Activated T-cell treated with anti-CD3 and anti-CD28 coated beads, Interleukin-2, amount 50 U/mL, for 1 hour (primary cell): ENCODE measurements around the gene XYLT1.
A peak's percentile ranks its signal among the peaks of the same experiment; 100 is the strongest.
"Not testable (repeated sequence)": the region's sequence is repeated elsewhere in the genome, so short reads cannot be mapped to it uniquely, and the experiment has no call there.

Source experiments
- DNase-seq: peaks from one replicate; pipeline ENCODE4 v3.0.0-alpha.2; 2020

XYLT1 gene

DNA sequence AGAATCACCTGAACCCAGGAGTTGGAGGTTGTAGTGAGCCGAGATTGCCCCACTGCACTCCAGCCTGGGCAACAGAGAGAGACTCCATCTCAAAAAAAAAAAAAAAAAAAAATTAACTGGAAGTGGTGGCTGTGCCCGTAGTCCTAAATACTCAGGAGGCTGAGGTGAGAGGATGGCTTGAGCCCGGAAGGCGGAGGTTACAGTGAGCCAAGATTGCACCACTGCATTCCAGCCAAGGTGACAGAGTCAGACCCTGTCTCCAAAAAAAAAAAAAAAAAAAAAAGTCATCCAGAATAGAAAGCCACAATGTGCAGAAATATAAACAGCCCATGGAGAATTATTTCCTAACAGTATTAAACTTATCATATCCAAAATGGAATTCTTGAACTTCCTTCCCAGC, 11.6 kb upstream of the XYLT1 start:
- DNase-seq = not testable (repeated sequence)

GRCh38 chr16:17481736-17482135, 11.0 kb upstream of the XYLT1 start:
- no peak for DNase-seq

GRCh38 chr16:17477260-17477545, 6.4 kb upstream of the XYLT1 start:
- not testable (repeated sequence) for DNase-seq

DNA sequence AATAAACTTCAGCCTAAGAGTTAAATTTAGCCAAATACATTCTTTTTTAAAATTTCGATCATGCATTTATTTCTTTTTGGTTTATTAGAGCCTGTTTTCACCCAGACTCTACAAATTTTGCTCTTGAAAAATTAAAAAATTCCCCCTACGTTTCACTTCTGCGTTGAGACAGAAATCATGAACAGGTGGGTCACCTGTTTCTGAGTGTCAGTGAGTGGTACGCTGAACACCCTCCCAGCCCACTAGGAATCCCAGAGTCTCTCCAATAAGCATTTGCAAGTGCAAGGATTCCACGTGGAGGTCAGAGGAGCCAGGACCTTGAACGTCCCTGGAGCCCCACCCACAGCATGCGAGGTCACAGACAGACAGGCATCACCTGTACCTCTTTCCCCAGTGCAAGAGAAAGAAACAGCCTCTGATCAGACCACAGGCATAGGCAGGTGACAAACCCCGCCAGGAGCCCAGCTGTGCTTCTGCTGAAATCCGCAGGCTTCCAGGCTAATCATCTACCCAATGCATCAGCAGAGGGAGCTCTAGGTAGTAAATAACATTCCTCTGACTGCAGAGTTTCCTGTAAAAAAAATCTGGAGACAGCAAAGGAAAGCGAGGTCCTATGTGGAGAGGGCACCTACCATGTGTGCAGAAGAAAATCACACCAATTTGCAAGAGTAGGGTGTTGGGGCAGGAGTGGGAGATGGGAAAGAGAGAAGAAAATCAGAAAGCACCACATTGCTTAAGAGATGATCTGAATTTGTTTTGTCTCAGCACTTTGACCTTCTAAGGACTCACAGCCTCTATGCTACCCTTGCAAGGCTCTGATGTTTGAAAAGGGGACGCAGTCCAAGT, 5.9 kb upstream of the XYLT1 start:
- DNase-seq = peak; percentile 52

GRCh38 chr16:17475104-17475503, 4.3 kb upstream of the XYLT1 start:
- no peak for DNase-seq

- no peak for DNase-seq
Observed at GRCh38 chr16:17474572-17474971, 3.8 kb upstream of the XYLT1 start.

DNA sequence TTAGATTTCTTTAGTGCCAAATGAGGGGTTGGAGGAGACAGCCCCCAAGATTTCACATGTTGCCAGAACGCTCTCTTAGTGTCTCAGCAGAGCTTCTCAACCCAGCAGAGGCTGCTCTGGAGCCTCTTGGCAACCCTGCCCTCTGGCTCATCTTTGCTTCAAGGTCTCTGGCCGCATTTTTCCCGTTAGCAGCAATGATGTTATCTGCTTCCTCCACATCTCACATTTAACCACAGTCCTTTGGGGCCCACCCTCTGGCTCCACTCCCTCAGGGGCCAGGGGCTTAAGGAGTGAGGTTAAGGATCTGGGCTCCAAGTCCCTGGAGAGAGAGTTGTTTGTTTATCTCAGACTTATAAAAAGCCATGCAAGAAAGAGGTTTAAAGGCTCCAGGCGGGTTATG, 3.3 kb upstream of the XYLT1 start:
- DNase-seq = no peak

DNA sequence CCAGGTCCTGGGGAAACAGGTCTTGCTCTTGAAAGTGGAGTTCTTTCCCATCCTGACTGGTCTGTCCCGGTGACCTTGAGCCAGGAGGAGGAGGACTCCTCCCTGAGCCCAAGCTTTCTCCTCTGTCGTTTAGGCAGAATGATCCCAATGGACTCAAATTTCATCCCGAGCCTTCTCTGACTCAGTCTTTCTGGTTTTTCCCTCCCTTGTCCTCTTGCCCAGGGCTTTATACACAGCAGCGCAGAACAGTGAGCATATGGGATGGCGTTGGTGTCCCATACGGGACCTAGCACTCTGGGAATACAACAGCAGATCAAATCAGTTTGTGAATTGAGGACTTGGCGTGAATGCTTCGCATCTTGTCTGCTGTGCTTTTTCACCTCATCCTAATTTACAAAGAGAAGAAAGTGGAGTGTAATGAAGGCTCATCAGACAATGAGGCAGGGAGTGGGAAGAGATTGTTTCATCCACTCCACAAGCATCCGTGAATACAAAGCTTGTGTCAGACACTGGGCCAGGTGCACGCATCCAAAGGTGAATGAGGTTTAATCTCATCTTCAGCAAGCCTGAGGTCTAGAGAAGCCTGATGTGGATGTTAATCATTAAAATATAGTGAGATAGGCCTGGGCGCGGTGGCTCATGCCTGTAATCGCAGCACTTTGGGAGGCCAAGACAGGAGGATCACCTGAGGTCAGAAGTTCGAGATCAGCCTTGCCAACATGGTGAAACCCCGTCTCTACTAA, 1.1 kb upstream of the XYLT1 start:
- DNase-seq = no peak

DNA sequence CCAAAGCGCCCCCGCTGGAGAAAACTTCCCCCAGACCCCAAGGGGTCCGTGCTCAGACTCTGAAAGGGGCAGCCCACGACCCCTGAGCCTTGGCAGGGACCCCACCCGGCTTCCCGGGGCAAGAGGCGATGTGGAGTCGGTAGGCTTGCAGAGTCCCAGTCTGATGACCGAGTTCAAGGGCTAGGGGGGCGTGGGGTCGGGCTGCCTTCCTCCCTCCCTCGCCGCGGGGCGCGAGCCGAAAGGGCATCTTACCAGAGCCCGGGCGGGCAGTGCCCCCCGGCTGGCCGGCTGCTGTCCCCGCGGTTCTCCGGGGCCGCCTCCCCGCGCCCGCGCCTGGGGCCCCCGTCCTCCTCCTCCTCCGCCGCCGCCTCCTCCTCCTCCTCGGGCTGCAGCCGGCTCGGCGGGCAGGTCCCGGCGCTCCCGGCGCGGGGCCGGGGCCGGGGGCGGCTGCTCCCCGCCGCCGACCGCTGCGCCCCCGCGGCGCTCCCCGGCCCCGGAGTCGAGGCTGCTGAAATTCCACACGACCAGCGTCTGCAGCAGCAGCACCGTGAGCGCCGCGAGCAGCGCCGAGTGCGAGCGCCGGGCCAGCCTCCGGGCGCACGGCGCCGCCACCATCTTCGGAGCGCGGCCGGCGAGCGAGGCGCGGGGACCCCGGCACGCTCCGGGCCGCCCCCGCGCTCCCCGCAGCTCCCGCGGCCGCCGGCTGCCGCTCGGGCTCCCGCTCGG, 415 bp downstream of the XYLT1 start:
- peak; percentile 57 for DNase-seq

- DNase-seq = no peak
Observed at GRCh38 chr16:17469741-17470181, 999 bp downstream of the XYLT1 start.

- DNase-seq = no peak
Observed at GRCh38 chr16:17469011-17469740, 1.6 kb downstream of the XYLT1 start.

GRCh38 chr16:17468611-17469010, 2.1 kb downstream of the XYLT1 start:
- DNase-seq = no peak

GRCh38 chr16:17467923-17468540, 2.7 kb downstream of the XYLT1 start:
- peak; percentile 45 for DNase-seq

GRCh38 chr16:17466876-17467275, 3.9 kb downstream of the XYLT1 start:
- DNase-seq = no peak

- DNase-seq = no peak
Observed at GRCh38 chr16:17465460-17465859, 5.3 kb downstream of the XYLT1 start.

GRCh38 chr16:17463335-17463734, 7.4 kb downstream of the XYLT1 start:
- no peak for DNase-seq

DNA sequence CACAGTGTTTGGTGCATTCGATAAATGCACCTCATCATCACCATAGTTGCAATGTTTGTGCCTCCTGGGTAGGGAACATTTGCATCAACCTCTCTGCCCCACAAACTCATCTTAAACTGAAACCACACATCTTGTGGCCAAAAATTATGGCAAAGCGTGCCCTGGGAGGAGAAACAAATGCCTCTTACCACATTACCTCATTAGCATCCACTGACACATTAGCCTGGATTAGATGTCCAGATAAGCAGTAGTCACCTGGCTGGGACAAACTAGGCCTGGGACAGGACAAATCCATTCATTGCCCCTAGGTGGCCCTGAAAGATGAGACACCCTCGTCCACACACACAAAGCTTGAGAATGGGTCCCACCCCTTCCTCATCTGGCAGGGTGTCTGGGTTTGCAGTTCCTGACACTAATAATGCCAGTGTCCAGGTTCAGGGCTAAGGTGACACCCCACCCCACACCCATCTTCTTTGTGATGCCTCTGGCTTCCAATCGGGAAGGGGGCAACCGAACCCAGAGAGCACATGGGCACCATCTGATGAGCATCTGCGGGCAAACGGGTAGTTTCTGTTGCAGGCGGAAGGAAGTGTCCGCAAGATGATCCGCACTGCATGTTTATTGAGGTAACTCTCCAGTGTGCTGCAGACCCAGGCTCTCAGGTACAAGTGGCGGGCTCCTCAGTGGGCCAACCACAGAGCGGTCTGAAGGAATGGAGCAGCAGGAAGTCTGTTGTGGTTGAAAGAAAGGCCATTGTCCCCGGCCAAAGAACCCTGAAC, 8.6 kb downstream of the XYLT1 start:
- DNase-seq = no peak

DNA sequence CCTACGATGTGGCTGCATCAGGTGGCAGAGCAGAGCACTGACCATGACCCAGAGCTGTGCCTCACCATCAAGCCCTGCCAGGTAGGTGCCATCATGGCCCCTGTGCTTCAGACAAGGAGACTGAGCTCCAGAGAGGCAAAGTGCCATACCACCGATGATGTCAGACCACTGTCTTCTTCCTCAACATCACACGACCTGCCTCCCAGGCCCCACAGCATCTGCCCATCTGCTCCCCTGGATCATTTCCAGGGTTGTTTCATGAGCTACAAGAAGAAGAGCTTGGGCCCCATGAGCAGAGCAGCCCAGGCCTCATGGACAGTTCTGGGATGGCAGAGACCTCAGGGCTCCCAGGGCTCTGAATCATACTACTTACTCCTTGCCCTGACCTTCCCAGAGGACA, 9.9 kb downstream of the XYLT1 start:
- DNase-seq = no peak

- DNase-seq = no peak
Observed at GRCh38 chr16:17459903-17460521, 10.7 kb downstream of the XYLT1 start.

- DNase-seq = no peak
Observed at GRCh38 chr16:17457997-17458396, 12.8 kb downstream of the XYLT1 start.

GRCh38 chr16:17457513-17457912, 13.2 kb downstream of the XYLT1 start:
- no peak for DNase-seq
